Measurements from ENCODE around the gene SMC1B.

DNA sequence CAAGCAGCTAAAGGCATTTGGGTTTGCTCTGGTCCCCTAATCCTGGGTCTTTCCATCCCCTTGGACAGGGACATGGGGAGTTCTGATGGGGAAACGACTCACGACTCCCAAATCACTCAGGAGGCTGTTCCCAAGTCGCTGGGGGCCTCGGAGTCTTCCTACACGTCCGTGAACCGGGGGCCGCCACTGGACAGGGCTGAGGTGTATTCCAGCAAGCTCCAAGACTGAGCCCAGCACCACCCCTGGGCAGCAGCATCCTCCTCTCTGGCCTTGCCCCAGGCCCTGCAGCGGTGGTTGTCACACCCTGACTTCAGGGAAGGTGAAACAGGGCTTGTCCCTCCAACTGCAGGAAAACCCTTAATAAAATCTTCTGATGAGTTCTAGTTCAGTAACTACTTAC lies 117.9 kb downstream of the SMC1B start:
- TF ChIP-seq, protein P1, sequence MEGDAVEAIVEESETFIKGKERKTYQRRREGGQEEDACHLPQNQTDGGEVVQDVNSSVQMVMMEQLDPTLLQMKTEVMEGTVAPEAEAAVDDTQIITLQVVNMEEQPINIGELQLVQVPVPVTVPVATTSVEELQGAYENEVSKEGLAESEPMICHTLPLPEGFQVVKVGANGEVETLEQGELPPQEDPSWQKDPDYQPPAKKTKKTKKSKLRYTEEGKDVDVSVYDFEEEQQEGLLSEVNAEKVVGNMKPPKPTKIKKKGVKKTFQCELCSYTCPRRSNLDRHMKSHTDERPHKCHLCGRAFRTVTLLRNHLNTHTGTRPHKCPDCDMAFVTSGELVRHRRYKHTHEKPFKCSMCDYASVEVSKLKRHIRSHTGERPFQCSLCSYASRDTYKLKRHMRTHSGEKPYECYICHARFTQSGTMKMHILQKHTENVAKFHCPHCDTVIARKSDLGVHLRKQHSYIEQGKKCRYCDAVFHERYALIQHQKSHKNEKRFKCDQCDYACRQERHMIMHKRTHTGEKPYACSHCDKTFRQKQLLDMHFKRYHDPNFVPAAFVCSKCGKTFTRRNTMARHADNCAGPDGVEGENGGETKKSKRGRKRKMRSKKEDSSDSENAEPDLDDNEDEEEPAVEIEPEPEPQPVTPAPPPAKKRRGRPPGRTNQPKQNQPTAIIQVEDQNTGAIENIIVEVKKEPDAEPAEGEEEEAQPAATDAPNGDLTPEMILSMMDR (IDR thresholded peaks at IDR 0.05) = no peak
- TF ChIP-seq ZFX (IDR thresholded peaks at IDR 0.05; ENCODE audit: borderline replicate concordance) = no peak

Measured in 22Rv1 (cell line).